Measurements from ENCODE around the gene LRRC75A. TPM values are rescaled to one million over a fixed set of nuclear protein-coding genes. Genes with fewer than 3 reads are reported as not detected.
A peak's percentile ranks its signal among the peaks of the same experiment; 100 is the strongest.

The LRRC75A gene
- total and polyA plus RNA-seq, 2 of the 13 experiments (the other 11 are each of a cell fraction or from before 2014, with no cell fraction given) = 0.03 TPM; not detected in 1

GRCh38 chr17:16446338-16446983 lies 45.5 kb downstream of the LRRC75A start (continued):
- TF ChIP-seq CERS6 (CRISPR knock-in tag; IDR thresholded peaks at IDR 0.05) (no peak), JUNB (CRISPR knock-in tag; IDR thresholded peaks at IDR 0.05; ENCODE audit: borderline replicate concordance) (no peak), ZC3H13 (CRISPR knock-in tag; IDR thresholded peaks at IDR 0.05) (0 out of 2 replicates have a peak, but pooled peaks have one; percentile 35), POLR2G (IDR thresholded peaks at IDR 0.05; ENCODE audit: low read depth, low read length) (peak; percentile 41; the same call in 1 of the 2 replicates), NFE2L1 (CRISPR knock-in tag; IDR thresholded peaks at IDR 0.05; ENCODE audit: borderline replicate concordance) (no peak), CTCF (CRISPR knock-in tag; IDR thresholded peaks at IDR 0.05) (peak; percentile 23), PBX3 (CRISPR knock-in tag; IDR thresholded peaks at IDR 0.05; ENCODE audit: borderline replicate concordance) (no peak), SALL2 (CRISPR knock-in tag; IDR thresholded peaks at IDR 0.05) (no peak), PAF1 (CRISPR knock-in tag; IDR thresholded peaks at IDR 0.05) (peak; percentile 67; the same call in 1 of the 2 replicates), ZSCAN31 (CRISPR knock-in tag; IDR thresholded peaks at IDR 0.05; ENCODE audit: low read depth) (no peak), ZBTB42 (CRISPR knock-in tag; IDR thresholded peaks at IDR 0.05) (no peak), POGZ (CRISPR knock-in tag; IDR thresholded peaks at IDR 0.05) (no peak), SRSF9 (IDR thresholded peaks at IDR 0.05; ENCODE audit: borderline replicate concordance, insufficient read depth, low read depth, low read length, poor library complexity, severe bottlenecking) (no peak), HIC2 (CRISPR knock-in tag; IDR thresholded peaks at IDR 0.05; ENCODE audit: low read depth) (no peak), HOXA3 (CRISPR knock-in tag; IDR thresholded peaks at IDR 0.05) (no peak), ZFP37 (CRISPR knock-in tag; IDR thresholded peaks at IDR 0.05; ENCODE audit: borderline replicate concordance) (no peak), ELF3 (CRISPR knock-in tag; IDR thresholded peaks at IDR 0.05) (no peak), GTF2F1 (IDR thresholded peaks at IDR 0.05; ENCODE audit: low read length) (no peak), MXD3 (CRISPR knock-in tag; IDR thresholded peaks at IDR 0.05) (no peak), RBM22 (optimal IDR thresholded peaks at IDR 0.05; ENCODE audit: low read length) (peak; percentile 92)
